Glutamatergic neuron (in vitro differentiated cells): ENCODE data around the gene KMO. TPM values are rescaled to one million over a fixed set of nuclear protein-coding genes. Genes with fewer than 3 reads are reported as not detected.

ENCODE experiments used
- DNase-seq: peaks from one replicate; pipeline ENCODE4 v3.0.0; 2022
- H3K27ac Mint-ChIP-seq: one replicate; pipeline ENCODE4 v1.8.0; 2020; ENCODE audit warnings: mild to moderate bottlenecking, mixed read lengths, inconsistent platforms; ENCODE audit not compliant: unreplicated experiment
- H3K27me3 Mint-ChIP-seq: one replicate; pipeline ENCODE4 v1.8.0; 2020; ENCODE audit warnings: mild to moderate bottlenecking, moderate library complexity, mixed read lengths, inconsistent platforms; ENCODE audit not compliant: unreplicated experiment
- H3K36me3 Mint-ChIP-seq: one replicate; pipeline ENCODE4 v1.8.0; 2020; ENCODE audit warnings: mild to moderate bottlenecking, mixed read lengths, inconsistent platforms; ENCODE audit not compliant: unreplicated experiment
- H3K4me1 Mint-ChIP-seq: one replicate; pipeline ENCODE4 v1.8.0; 2020; ENCODE audit warnings: mild to moderate bottlenecking, low read depth, mixed read lengths, inconsistent platforms; ENCODE audit not compliant: unreplicated experiment
- H3K4me3 Mint-ChIP-seq: one replicate; pipeline ENCODE4 v1.8.0; 2020; ENCODE audit warnings: mild to moderate bottlenecking, mixed read lengths, inconsistent platforms; ENCODE audit not compliant: unreplicated experiment
- H3K9me3 Mint-ChIP-seq: one replicate; pipeline ENCODE4 v1.8.0; 2020; ENCODE audit warnings: mild to moderate bottlenecking, moderate library complexity, mixed read lengths, inconsistent platforms; ENCODE audit not compliant: unreplicated experiment
- CTCF ChIP-seq: fragments of 200-600 bp; sonication (generic); IDR thresholded peaks from one replicate; pipeline ENCODE4 v1.5.0; 2021; ENCODE audit not compliant: partially characterized antibody, unreplicated experiment
- total RNA-seq: library from RNA; stranded (reverse); fragmentation: NEBNext Ultra II Directional; extraction: Animal tissue kit (Norgen Biotek cat#: 25700); gene quantifications from one replicate; pipeline ENCODE4 v1.2.1, GENCODE V29; 2021; ENCODE audit not compliant: unreplicated experiment

The KMO gene
- total RNA-seq, 1 donor from 2014 or later: not detected

GRCh38 chr1:241612533-241613477 lies 80.6 kb downstream of the KMO start:
- no peak for TF ChIP-seq CTCF
- Mint-ChIP-seq H3K4me1 (no peaks in the 10 kb centered on the region), H3K4me3 (no peak overlapping the region), H3K36me3 (no peaks in the 10 kb centered on the region), H3K9me3 (no peaks in the 10 kb centered on the region), H3K27ac (no peak overlapping the region), H3K27me3 (no peaks in the 10 kb centered on the region)
- no peak for DNase-seq

GRCh38 chr1:241614144-241614543 lies 82.0 kb downstream of the KMO start:
- H3K4me1 Mint-ChIP-seq: no peaks in the 10 kb centered on the region
- H3K27ac Mint-ChIP-seq: no peak overlapping the region
- H3K4me3 Mint-ChIP-seq: no peak overlapping the region
- H3K36me3 Mint-ChIP-seq: no peaks in the 10 kb centered on the region
- no peak for DNase-seq
- TF ChIP-seq CTCF: no peak
- no peaks in the 10 kb centered on the region for H3K9me3 Mint-ChIP-seq
- no peaks in the 10 kb centered on the region for H3K27me3 Mint-ChIP-seq

- Mint-ChIP-seq H3K27ac (no peak overlapping the region), H3K27me3 (no peaks in the 10 kb centered on the region), H3K36me3 (no peaks in the 10 kb centered on the region), H3K4me1 (no peaks in the 10 kb centered on the region), H3K9me3 (no peaks in the 10 kb centered on the region), H3K4me3 (no peak overlapping the region)
- TF ChIP-seq CTCF: no peak
- DNase-seq: no peak
Measured at GRCh38 chr1:241614572-241614971, 82.4 kb downstream of the KMO start.

- DNase-seq: no peak
- Mint-ChIP-seq H3K27ac (no peak overlapping the region), H3K4me3 (no peak overlapping the region), H3K9me3 (no peaks in the 10 kb centered on the region), H3K4me1 (no peaks in the 10 kb centered on the region), H3K27me3 (no peaks in the 10 kb centered on the region), H3K36me3 (no peaks in the 10 kb centered on the region)
- no peak for TF ChIP-seq CTCF
Measured at GRCh38 chr1:241615043-241615974, 83.1 kb downstream of the KMO start.
